IPS-20b (cell line): Measurements from ENCODE around the gene PUM1.

Experiments
- H3K27ac ChIP-seq: one replicate; pipeline ENCODE4 v1.5.1; 2013; ENCODE audit warnings: low read length
- H3K27me3 ChIP-seq: 2 replicates; pipeline ENCODE4 v1.6.1; 2013; ENCODE audit warnings: mild to moderate bottlenecking, low read length, inconsistent platforms; ENCODE audit not compliant: insufficient read depth
- H3K36me3 ChIP-seq: 2 replicates; pipeline ENCODE4 v1.6.1; 2013; ENCODE audit warnings: low read depth, mild to moderate bottlenecking, inconsistent platforms, low read length, moderate library complexity; ENCODE audit not compliant: insufficient read depth
- H3K4me1 ChIP-seq: 2 replicates; pipeline ENCODE4 v1.6.1; 2013; ENCODE audit warnings: mild to moderate bottlenecking, control low read depth, inconsistent platforms, low read length, moderate library complexity; ENCODE audit not compliant: insufficient read depth
- H3K4me3 ChIP-seq: 2 replicates; pipeline ENCODE4 v1.5.1; 2013; ENCODE audit warnings: mild to moderate bottlenecking, low read length, inconsistent platforms
- H3K9ac ChIP-seq: 2 replicates; pipeline ENCODE4 v1.6.1; 2013; ENCODE audit warnings: low read depth, mild to moderate bottlenecking, inconsistent platforms, low read length, moderate library complexity
- H3K9me3 ChIP-seq: 2 replicates; pipeline ENCODE4 v1.6.1; 2013; ENCODE audit warnings: mild to moderate bottlenecking, low read depth, low read length, inconsistent platforms; ENCODE audit not compliant: insufficient read depth

The PUM1 gene

DNA sequence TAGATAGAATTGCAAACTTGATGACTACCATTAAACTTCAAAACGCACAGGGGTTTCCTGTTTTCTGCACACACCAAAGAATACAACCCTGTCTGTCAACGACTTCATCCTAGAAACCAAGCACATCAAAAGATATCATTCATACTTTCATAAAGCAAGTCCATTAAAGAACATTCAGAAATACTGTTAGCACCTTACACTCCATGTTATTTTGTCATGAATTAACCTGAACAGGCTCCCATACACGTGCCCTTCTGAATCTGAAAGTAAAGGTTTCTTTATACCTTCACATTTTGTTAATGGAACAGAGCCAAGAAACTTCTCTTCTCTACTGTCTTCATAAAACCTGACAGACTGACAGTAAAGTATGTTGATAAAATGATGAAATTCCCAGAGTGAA lies 46.1 kb downstream of the PUM1 start:
- Histone ChIP-seq H3K4me1 (peaks cover 4% of the 10 kb centered on the region), H3K27me3 (no peaks in the 10 kb centered on the region), H3K27ac (no peak overlapping the region), H3K9ac (no peak overlapping the region), H3K4me3 (no peak overlapping the region), H3K36me3 (peaks cover 57% of the 10 kb centered on the region), H3K9me3 (no peaks in the 10 kb centered on the region)

DNA sequence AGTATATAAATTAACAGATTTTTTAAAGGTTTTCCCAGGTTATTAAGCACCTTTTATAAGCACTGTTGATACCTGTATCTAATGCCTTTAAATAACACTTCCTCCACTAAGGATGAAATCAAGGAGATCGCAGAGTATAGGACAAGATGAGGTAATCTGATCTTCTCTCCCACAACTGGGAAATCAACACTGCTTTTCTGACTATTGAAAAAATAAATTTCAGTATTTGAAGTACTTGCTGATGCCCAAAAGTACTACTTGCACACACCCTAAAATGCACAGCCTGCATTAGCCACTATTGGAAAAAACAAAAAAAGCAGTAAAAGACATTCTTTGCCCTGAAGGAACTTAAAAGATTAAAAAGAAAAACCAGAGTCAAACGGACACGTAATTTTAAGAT lies 48.6 kb downstream of the PUM1 start:
- peaks cover 4% of the 10 kb centered on the region; the same call in 1 of the 2 replicates for H3K4me1 ChIP-seq
- H3K4me3 ChIP-seq = no peak overlapping the region
- no peaks in the 10 kb centered on the region for H3K27me3 ChIP-seq
- H3K9me3 ChIP-seq = no peaks in the 10 kb centered on the region
- H3K36me3 ChIP-seq = peaks cover 39% of the 10 kb centered on the region
- H3K9ac ChIP-seq = no peak overlapping the region
- no peak overlapping the region for H3K27ac ChIP-seq

DNA sequence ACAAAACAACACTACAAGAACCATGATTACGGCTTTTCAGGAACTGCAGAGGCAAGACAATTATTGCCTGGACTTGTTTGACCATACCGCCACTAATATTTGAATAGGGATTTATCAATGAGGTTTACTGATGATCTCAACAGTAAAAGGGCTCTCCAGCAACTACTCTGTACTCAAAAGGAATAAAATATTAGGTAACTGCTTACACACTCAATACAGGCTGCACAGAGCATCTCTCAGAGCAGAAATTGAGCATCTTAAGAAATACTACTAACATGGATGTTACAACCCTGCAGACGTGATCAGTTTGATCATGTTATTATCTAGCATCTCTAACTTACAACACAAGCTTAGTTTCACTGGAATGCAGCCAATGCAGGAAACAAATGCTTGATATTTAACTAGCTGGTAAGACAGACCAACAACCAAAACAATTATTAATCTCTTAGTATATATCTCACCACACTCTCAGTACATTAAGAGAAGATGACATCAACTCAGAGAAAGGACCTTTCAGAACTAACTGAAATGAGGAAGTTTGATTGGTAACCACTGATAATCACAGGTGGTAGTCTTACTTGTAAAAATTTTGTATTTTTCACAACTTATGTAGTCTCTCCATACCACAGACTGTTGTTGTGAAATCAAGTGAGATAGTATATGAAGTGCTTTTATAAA lies 52.2 kb downstream of the PUM1 start:
- Histone ChIP-seq H3K36me3 (0 out of 2 replicates have a peak, but pooled peaks cover 9% of the 10 kb centered on the region), H3K9ac (no peak overlapping the region), H3K4me1 (peaks cover 8% of the 10 kb centered on the region; the same call in 1 of the 2 replicates), H3K27ac (no peak overlapping the region), H3K4me3 (no peak overlapping the region), H3K9me3 (no peaks in the 10 kb centered on the region), H3K27me3 (no peaks in the 10 kb centered on the region)

DNA sequence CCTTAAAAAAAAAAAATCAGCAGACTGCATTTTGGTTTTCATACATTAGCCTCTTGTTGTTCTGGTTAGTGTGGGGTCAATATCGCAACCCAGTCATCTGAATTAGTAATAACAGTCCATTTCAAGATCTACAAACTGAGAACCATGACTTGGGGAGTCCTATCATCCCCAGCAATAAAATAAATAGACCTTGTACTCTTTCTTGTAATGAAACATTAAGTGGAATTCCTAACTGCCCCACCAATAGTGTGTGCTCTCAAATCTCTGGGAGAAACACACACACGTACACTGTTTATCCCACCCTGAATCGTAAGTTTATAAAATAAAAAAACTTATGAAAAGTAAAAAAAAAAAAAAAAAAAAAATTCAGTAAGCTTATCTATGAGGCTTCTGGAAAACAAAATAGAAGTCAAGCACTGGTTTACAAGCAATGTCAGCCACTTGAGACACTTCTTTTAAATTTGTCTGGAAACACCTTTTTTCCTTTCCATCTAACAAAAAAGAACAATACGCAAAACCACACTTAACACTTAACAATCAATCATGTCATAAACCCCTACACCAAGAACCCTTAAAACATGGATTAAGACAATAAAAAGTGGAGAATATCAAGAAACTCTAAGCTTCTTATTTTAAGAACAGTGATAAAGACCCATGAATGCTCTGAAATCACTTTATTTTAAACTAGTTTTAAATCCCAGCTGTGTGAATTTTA lies 53.1 kb downstream of the PUM1 start:
- Histone ChIP-seq H3K27ac (no peak overlapping the region), H3K9ac (no peak overlapping the region), H3K9me3 (no peaks in the 10 kb centered on the region), H3K4me3 (no peak overlapping the region), H3K27me3 (no peaks in the 10 kb centered on the region), H3K36me3 (peaks cover 7% of the 10 kb centered on the region; the same call in 1 of the 2 replicates), H3K4me1 (peaks cover 14% of the 10 kb centered on the region; the same call in 1 of the 2 replicates)

DNA sequence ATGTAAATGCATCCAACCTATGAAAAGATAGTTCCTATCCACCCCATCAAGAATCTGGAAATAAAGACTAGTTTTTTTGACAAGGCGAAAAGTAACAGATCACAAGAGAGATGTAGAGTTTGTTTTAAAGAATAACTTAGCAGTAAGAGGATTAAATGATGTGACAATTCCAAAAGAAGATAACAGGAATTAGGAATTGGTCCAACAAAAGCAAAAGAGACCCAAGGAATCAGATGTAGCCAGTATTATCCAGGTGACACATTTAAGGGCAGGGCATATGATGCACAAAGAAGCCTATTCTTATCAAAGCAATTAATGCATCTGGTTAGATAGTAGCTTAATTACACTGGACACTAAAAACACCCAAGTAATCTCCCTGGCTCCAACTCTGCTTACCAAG lies 53.8 kb downstream of the PUM1 start:
- H3K27me3 ChIP-seq = no peaks in the 10 kb centered on the region
- H3K27ac ChIP-seq = no peak overlapping the region
- no peaks in the 10 kb centered on the region for H3K9me3 ChIP-seq
- no peak overlapping the region for H3K9ac ChIP-seq
- H3K4me1 ChIP-seq = peaks cover 14% of the 10 kb centered on the region; the same call in 1 of the 2 replicates
- H3K4me3 ChIP-seq = no peak overlapping the region
- peaks cover 5% of the 10 kb centered on the region for H3K36me3 ChIP-seq

DNA sequence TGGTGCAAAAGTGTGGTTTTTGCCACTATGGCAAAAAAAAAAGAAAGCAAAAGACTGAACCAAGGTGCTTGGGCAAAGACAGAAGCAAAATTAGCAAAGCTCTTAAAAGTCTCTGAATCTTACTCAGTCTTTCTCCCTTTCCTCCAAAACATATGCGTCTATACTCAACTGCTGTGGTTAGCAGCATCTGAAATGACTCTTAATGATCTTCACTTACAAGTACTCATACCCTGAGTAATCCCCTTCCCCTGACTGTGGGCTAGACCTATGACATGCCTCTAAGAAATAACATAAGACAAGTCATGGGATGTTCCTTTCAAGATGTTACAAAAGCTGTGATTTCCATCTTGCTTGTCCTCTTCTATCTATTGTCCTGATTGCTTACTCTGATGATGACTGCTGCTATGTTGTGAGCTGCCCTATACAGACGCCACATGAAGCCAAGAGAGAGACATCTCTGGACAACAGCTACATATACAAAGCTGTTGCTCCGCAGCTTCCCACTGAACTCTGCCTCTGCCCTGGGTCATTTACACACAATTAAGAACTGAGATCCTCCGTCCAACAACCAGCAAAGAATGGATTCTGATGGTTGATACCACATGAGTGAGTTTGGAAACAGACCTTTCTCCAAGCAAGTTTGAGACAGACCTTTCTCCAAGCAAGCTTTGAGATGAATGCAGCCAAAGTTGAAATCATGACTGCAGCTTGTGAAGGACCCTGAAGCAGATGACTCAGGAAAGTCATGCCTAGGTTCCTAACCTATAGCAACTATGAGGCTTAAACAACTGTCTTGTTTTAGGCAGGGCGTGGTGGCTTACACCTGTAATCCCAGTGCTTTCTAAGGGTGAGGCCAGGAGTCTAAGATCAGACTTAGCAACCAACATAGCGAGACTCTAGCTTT lies 55.2 kb downstream of the PUM1 start:
- H3K4me3 ChIP-seq = no peak overlapping the region
- H3K36me3 ChIP-seq = peaks cover 18% of the 10 kb centered on the region
- H3K9ac ChIP-seq = no peak overlapping the region
- H3K27me3 ChIP-seq = no peaks in the 10 kb centered on the region
- peaks cover 14% of the 10 kb centered on the region; the same call in 1 of the 2 replicates for H3K4me1 ChIP-seq
- no peaks in the 10 kb centered on the region for H3K9me3 ChIP-seq
- H3K27ac ChIP-seq = no peak overlapping the region

DNA sequence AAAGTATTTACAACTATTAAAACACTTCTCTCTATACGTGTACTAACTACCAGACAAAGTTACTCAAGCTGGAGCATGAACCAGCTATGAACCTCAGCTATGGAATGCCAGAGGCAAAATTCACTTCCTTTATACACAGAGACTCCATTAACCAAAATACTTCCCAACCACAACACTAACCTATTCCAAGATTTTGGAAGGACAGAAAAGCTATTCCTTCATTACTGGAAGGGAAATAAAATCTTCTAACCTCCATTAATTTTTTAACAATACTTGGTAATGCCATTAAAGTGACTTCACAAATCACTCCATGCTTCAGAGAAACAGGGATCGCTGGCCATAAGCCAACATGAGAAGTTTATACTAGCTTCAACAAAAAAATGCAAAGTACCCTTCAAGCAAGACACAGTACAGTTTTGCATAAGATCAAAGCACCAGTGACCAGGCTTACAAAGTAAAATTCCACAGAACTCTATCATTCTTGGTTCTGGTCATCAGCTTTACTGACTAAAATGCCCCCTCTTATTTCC lies 58.0 kb downstream of the PUM1 start:
- Histone ChIP-seq H3K9me3 (no peaks in the 10 kb centered on the region), H3K4me3 (no peak overlapping the region), H3K27me3 (no peaks in the 10 kb centered on the region), H3K9ac (no peak overlapping the region), H3K4me1 (peaks cover 10% of the 10 kb centered on the region; the same call in 1 of the 2 replicates), H3K27ac (no peak overlapping the region), H3K36me3 (peaks cover 46% of the 10 kb centered on the region)

DNA sequence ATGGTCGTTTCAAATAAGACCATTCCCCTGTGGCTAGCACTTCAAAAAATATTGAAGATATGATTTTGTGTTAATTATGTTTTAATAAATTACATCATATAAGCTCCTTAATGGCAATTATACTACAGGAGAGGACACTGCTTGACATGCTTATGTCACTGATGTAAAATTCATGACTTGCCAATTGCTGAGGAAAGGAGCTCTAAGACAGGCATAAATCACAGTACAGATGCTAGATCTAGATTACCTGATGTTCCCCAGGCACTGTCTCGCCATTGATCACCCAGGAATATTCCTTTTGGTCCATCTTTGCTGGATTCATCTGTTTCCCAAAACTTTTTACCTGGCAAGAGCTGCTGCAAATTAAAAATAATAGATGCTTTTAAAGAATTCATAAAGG lies 58.8 kb downstream of the PUM1 start:
- Histone ChIP-seq H3K27ac (no peak overlapping the region), H3K9ac (no peak overlapping the region), H3K27me3 (no peaks in the 10 kb centered on the region), H3K4me1 (peaks cover 10% of the 10 kb centered on the region; the same call in 1 of the 2 replicates), H3K36me3 (peaks cover 53% of the 10 kb centered on the region), H3K9me3 (no peaks in the 10 kb centered on the region), H3K4me3 (no peak overlapping the region)

DNA sequence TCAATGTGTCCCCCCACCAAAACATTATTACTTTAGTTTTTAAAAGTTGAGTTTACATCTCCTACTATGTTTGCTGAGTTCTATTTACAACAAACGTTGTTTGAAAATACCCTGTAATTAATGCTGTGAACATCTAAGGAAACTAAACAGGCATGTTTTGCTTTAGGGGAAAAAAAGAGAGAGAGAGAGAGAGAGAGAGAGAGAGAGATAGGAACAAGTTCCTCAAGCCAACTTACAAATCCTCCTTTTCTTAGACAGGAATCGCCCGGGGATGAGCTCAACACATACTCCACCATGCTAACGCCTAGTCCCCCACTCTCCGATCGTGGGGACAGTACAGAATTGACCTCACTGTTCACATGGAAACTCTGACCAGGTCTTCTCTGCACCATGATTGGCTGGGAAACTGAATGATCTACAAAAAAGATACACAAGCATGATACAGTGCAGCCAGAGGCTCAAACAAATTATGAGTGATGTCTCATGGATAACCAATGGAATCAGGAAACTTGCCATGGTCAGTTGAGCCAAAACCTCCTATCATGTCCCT lies 59.8 kb downstream of the PUM1 start:
- H3K36me3 ChIP-seq = peaks cover 58% of the 10 kb centered on the region
- H3K4me1 ChIP-seq = peaks cover 10% of the 10 kb centered on the region; the same call in 1 of the 2 replicates
- H3K27ac ChIP-seq = no peak overlapping the region

DNA sequence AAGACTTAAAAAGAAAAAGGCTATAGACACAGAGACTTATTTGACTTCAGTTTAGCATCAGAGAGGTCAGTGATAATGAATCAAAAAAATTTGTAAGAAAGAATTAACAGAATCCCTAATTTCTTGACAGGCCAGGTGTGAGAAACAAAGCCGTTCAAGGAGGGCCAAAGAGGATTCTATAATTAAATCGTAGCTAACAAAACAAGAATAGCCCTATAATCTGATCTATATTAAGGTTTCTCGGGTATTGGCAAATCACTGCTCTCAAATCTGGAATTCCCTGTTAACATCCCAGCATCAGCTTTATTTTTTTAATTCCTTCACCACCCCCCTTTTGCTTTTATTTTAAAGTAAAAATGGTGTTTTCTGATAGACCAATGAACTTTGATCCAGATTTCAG lies 60.3 kb downstream of the PUM1 start:
- H3K27me3 ChIP-seq = no peaks in the 10 kb centered on the region
- no peak overlapping the region for H3K9ac ChIP-seq
- H3K36me3 ChIP-seq = peaks cover 62% of the 10 kb centered on the region
- H3K9me3 ChIP-seq = no peaks in the 10 kb centered on the region
- no peak overlapping the region for H3K27ac ChIP-seq
- H3K4me1 ChIP-seq = peaks cover 10% of the 10 kb centered on the region; the same call in 1 of the 2 replicates
- H3K4me3 ChIP-seq = no peak overlapping the region

More for the DNA sequence above, 59.8 kb downstream of the PUM1 start:
- Histone ChIP-seq H3K9me3 (no peaks in the 10 kb centered on the region), H3K27me3 (no peaks in the 10 kb centered on the region), H3K9ac (no peak overlapping the region), H3K4me3 (no peak overlapping the region)

DNA sequence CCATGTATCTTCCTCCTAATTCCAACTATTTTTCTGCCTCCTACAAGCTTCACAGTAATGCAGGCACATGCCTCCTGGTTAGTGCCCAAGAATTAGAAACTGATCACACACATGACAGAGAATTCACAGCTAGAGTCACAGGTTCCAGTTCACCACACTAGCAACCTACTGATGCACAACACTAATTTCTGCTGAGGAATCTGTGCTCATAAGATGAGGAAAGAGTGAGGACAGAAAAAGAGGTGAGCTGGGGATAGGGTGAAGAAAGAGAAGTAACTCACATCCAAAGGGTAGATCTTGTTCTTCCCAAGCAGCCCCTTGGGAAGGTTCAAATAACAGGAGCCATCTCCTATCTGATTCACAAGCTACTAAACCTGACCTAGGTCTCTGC lies 61.3 kb downstream of the PUM1 start:
- no peak overlapping the region for H3K4me3 ChIP-seq
- no peaks in the 10 kb centered on the region for H3K9me3 ChIP-seq
- H3K27me3 ChIP-seq = no peaks in the 10 kb centered on the region
- peaks cover 10% of the 10 kb centered on the region; the same call in 1 of the 2 replicates for H3K4me1 ChIP-seq
- peaks cover 66% of the 10 kb centered on the region for H3K36me3 ChIP-seq
- no peak overlapping the region for H3K9ac ChIP-seq
- no peak overlapping the region for H3K27ac ChIP-seq
